Activated naive CD8-positive, alpha-beta T cell treated with anti-CD3 and anti-CD28 coated beads, Interleukin-2, amount 10 ng/mL, durations not matched to agents 7 days and 5 days (primary cell): Measurements from ENCODE around the gene KLF14. TPM values are rescaled to one million over a fixed set of nuclear protein-coding genes. Genes with fewer than 3 reads are reported as not detected.
"Not testable (repeated sequence)": the region's sequence is repeated elsewhere in the genome, so short reads cannot be mapped to it uniquely, and the experiment has no call there.

Source experiments
- ATAC-seq: fragments of 150-1000 bp; cut with Tn5 transposase; one replicate; pipeline ENCODE4 v1.10.0; 2021; ENCODE audit warnings: low read depth, moderate library complexity
- POLR2A ChIA-PET: fragments of 350-600 bp; sonication (Branson Sonifier 250); formaldehyde crosslinking; loops from one replicate; lab custom pipeline; 2021; ENCODE audit warnings: antibody characterized with exemption; lab: Charles Lee
- DNase-seq: peaks from one replicate; pipeline ENCODE4 v3.0.0; 2021
- H3K27ac Mint-ChIP-seq: one replicate; pipeline ENCODE4 v1.8.0; 2022; ENCODE audit warnings: mild to moderate bottlenecking, mixed read lengths
- H3K27me3 Mint-ChIP-seq: one replicate; pipeline ENCODE4 v1.8.0; 2022; ENCODE audit warnings: mild to moderate bottlenecking, moderate library complexity, mixed read lengths
- H3K36me3 Mint-ChIP-seq: one replicate; pipeline ENCODE4 v1.8.0; 2021; ENCODE audit warnings: mild to moderate bottlenecking, mixed read lengths
- H3K4me1 Mint-ChIP-seq: one replicate; pipeline ENCODE4 v1.8.0; 2021; ENCODE audit warnings: mixed read lengths
- H3K4me3 Mint-ChIP-seq: one replicate; pipeline ENCODE4 v1.8.0; 2022; ENCODE audit warnings: mild to moderate bottlenecking, moderate library complexity, mixed read lengths
- H3K9me3 Mint-ChIP-seq: one replicate; pipeline ENCODE4 v1.8.0; 2021; ENCODE audit warnings: mixed read lengths
- total RNA-seq, 2 experiments: library from RNA; stranded (reverse); gene quantifications; one replicate each; pipeline ENCODE4 v1.2.3, GENCODE V29; 2021

KLF14 gene
- total RNA-seq, 2 experiments from 2014 or later: not detected

- ATAC-seq (no peak), DNase-seq (no peak)
- POLR2A ChIA-PET: no interaction called here
- Mint-ChIP-seq H3K27ac (no peak overlapping the region), H3K4me3 (no peak overlapping the region), H3K9me3 (peaks cover 1% of the 10 kb centered on the region), H3K4me1 (no peaks in the 10 kb centered on the region), H3K27me3 (peaks cover 1% of the 10 kb centered on the region), H3K36me3 (no peaks in the 10 kb centered on the region)
These were observed 34.3 kb downstream of the KLF14 start for GRCh38 chr7:130699686-130700085.

GRCh38 chr7:130697820-130698219 is 36.2 kb downstream of the KLF14 start:
- POLR2A ChIA-PET: no interaction called here
- DNase-seq: no peak
- H3K4me1 Mint-ChIP-seq: no peaks in the 10 kb centered on the region
- ATAC-seq: no peak
- no peak overlapping the region for H3K4me3 Mint-ChIP-seq
- H3K36me3 Mint-ChIP-seq: no peaks in the 10 kb centered on the region
- no peaks in the 10 kb centered on the region for H3K9me3 Mint-ChIP-seq
- no peak overlapping the region for H3K27ac Mint-ChIP-seq
- H3K27me3 Mint-ChIP-seq: no peaks in the 10 kb centered on the region

- peaks cover 10% of the 10 kb centered on the region for H3K9me3 Mint-ChIP-seq
- H3K27me3 Mint-ChIP-seq: no peaks in the 10 kb centered on the region
- H3K4me1 Mint-ChIP-seq: no peaks in the 10 kb centered on the region
- DNase-seq (no peak), ATAC-seq (no peak)
- POLR2A ChIA-PET: no interaction called here
- H3K4me3 Mint-ChIP-seq: no peak overlapping the region
- no peak overlapping the region for H3K27ac Mint-ChIP-seq
- no peaks in the 10 kb centered on the region for H3K36me3 Mint-ChIP-seq
These were observed 38.2 kb downstream of the KLF14 start for GRCh38 chr7:130695840-130696239.

- H3K27me3 Mint-ChIP-seq, ATAC-seq, H3K27ac Mint-ChIP-seq, H3K4me3 Mint-ChIP-seq, H3K4me1 Mint-ChIP-seq, DNase-seq, H3K36me3 Mint-ChIP-seq, POLR2A ChIA-PET: not testable (repeated sequence)
- peaks cover 15% of the 10 kb centered on the region for H3K9me3 Mint-ChIP-seq
These were observed 41.6 kb downstream of the KLF14 start for GRCh38 chr7:130692396-130692795.

- no peak for DNase-seq
- H3K36me3 Mint-ChIP-seq: no peaks in the 10 kb centered on the region
- H3K4me1 Mint-ChIP-seq: no peaks in the 10 kb centered on the region
- no peak overlapping the region for H3K4me3 Mint-ChIP-seq
- H3K9me3 Mint-ChIP-seq: peaks cover 18% of the 10 kb centered on the region
- no peak overlapping the region for H3K27ac Mint-ChIP-seq
- no peak for ATAC-seq
- H3K27me3 Mint-ChIP-seq: peaks cover 3% of the 10 kb centered on the region
- POLR2A ChIA-PET: no interaction called here
These were observed 44.3 kb downstream of the KLF14 start for GRCh38 chr7:130689683-130690082.

- Mint-ChIP-seq H3K27me3 (peaks cover 5% of the 10 kb centered on the region), H3K4me3 (no peak overlapping the region), H3K4me1 (no peaks in the 10 kb centered on the region), H3K27ac (no peak overlapping the region), H3K36me3 (no peaks in the 10 kb centered on the region), H3K9me3 (peaks cover 3% of the 10 kb centered on the region)
- ATAC-seq (no peak), DNase-seq (no peak)
- POLR2A ChIA-PET: no interaction called here
These were observed 51.0 kb downstream of the KLF14 start for GRCh38 chr7:130683026-130683425.

Other genes with a start within 250 kb of the KLF14 start
- 10 to 100 TPM in 1 of 2 experiments, 1 to 10 TPM in 1; 8.7 to 11.6 TPM for gene MEST, start 242.1 kb downstream of the KLF14 start, total RNA-seq
- gene COPG2, start 65.5 kb downstream of the KLF14 start, total RNA-seq: 10 to 100 TPM; 14.5 to 15.1 TPM
- gene TSGA13, start 47.7 kb downstream of the KLF14 start, total RNA-seq: not detected